PC-3 (cell line): ENCODE data around the gene PTMS.

ENCODE experiments used
- EZH2 ChIP-seq: fragments of 300-600 bp; sonication (generic); IDR thresholded peaks from one replicate; pipeline ENCODE4 v1.6.1; 2017; ENCODE audit warnings: antibody characterized with exemption, mild to moderate bottlenecking, low read length; ENCODE audit not compliant: unreplicated experiment
- EZH2phosphoT487 ChIP-seq: fragments of 300-600 bp; sonication (generic); IDR thresholded peaks from 2 replicates; pipeline ENCODE4 v1.6.1; 2018; ENCODE audit warnings: mild to moderate bottlenecking, antibody characterized with exemption, low read length, borderline replicate concordance
- TF ChIP-seq, protein P1 (sequence below): fragments of 300-600 bp; sonication (generic); conservative IDR thresholded peaks from 2 replicates; pipeline ENCODE4 v1.5.1; 2017; ENCODE audit warnings: antibody characterized with exemption, low read depth, mild to moderate bottlenecking, low read length

DNA sequence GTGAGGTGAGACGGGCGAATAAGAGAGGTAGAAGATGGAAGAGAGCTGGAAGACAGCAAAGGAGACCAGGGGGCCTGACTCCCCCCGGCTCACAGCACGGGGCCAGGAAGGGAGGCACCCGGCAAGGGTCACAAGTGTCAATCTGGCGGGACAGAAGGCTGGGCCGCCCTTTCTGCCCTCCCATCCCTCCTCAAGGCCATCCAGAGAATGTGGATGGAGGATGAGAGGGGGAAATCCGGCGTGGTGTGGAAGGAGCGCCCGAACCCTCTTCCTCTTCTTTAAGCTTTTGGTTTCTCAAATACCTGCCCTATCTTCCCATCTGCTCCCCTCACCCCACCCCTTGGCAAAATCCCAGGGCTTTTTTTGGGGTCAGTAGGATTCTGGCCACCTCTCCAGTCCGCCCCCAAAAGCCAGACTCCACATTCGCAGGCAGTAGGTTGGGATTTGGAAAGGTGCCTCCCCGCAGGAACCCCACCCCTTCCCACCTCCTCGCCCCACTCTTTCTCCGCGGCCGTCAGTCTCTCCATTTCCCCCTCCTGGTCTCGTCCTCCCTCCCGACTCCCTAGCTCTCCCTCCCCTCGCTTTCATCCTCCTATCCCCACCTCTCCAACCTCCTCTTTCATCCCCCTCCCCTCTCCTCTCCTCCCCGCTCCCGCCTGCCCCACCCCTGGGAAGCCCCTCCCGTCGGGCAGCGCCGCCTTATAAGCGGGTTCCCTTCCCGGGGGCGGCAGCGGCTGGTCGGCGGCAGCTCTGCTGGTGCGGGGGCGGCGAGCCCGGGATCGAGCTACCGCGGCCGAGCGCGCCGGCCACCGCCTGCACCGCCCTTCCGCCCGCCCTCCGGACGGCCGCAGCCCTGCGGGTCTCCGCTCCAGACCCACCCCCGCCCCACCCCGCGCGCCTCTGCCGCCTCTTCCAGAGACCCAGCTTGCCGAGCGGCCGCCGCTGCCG is at the start of gene PTMS:
- TF ChIP-seq, protein P1, sequence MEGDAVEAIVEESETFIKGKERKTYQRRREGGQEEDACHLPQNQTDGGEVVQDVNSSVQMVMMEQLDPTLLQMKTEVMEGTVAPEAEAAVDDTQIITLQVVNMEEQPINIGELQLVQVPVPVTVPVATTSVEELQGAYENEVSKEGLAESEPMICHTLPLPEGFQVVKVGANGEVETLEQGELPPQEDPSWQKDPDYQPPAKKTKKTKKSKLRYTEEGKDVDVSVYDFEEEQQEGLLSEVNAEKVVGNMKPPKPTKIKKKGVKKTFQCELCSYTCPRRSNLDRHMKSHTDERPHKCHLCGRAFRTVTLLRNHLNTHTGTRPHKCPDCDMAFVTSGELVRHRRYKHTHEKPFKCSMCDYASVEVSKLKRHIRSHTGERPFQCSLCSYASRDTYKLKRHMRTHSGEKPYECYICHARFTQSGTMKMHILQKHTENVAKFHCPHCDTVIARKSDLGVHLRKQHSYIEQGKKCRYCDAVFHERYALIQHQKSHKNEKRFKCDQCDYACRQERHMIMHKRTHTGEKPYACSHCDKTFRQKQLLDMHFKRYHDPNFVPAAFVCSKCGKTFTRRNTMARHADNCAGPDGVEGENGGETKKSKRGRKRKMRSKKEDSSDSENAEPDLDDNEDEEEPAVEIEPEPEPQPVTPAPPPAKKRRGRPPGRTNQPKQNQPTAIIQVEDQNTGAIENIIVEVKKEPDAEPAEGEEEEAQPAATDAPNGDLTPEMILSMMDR = no peak
- TF ChIP-seq EZH2phosphoT487 (no peak), EZH2 (no peak)
